GM21717 (cell line): Measurements from ENCODE around the gene RBMXL2.

Source experiments
- ATAC-seq: cut with Tn5 transposase; IDR thresholded peaks from one replicate; pipeline ENCODE4 v1.9.1; 2021; ENCODE audit warnings: mild to moderate bottlenecking, moderate library complexity; ENCODE audit not compliant: unreplicated experiment

The RBMXL2 gene

GRCh38 chr11:7088921-7089320 lies at the start of gene RBMXL2:
TSS of gene RBMXL2 (plus strand) at chr11:7088998. CDS start at chr11:7089121, 123 bp downstream.
- no peak for ATAC-seq

- ATAC-seq, result no peak
Observed at GRCh38 chr11:7046474-7047175, 42.2 kb upstream of the RBMXL2 start.

- no peak for ATAC-seq
Observed at GRCh38 chr11:7050191-7050590, 38.6 kb upstream of the RBMXL2 start.

- ATAC-seq, result no peak
Observed at GRCh38 chr11:7056828-7057513, 31.8 kb upstream of the RBMXL2 start.

- no peak for ATAC-seq
Observed at GRCh38 chr11:7057641-7058040, 31.2 kb upstream of the RBMXL2 start.

GRCh38 chr11:7060868-7061267 lies 27.9 kb upstream of the RBMXL2 start:
- ATAC-seq, result no peak

- ATAC-seq, result no peak
Observed at GRCh38 chr11:7062534-7062933, 26.3 kb upstream of the RBMXL2 start.

- no peak for ATAC-seq
Observed at GRCh38 chr11:7072401-7073028, 16.3 kb upstream of the RBMXL2 start.

GRCh38 chr11:7077101-7077500 lies 11.7 kb upstream of the RBMXL2 start:
- no peak for ATAC-seq

- ATAC-seq, result no peak
Observed at GRCh38 chr11:7079545-7080135, 9.2 kb upstream of the RBMXL2 start.

- ATAC-seq, result no peak
Observed at GRCh38 chr11:7080900-7081299, 7.9 kb upstream of the RBMXL2 start.

- no peak for ATAC-seq
Observed at GRCh38 chr11:7081441-7081840, 7.4 kb upstream of the RBMXL2 start.

GRCh38 chr11:7089328-7090251 lies 792 bp downstream of the RBMXL2 start:
- ATAC-seq, result no peak

GRCh38 chr11:7098235-7098832 lies 9.5 kb downstream of the RBMXL2 start:
- peak; percentile 58 for ATAC-seq

- no peak for ATAC-seq
Observed at GRCh38 chr11:7115780-7116179, 27.0 kb downstream of the RBMXL2 start.

- no peak for ATAC-seq
Observed at GRCh38 chr11:7116370-7116769, 27.6 kb downstream of the RBMXL2 start.

- ATAC-seq, result no peak
Observed at GRCh38 chr11:7138051-7138450, 49.3 kb downstream of the RBMXL2 start.
